ENCODE data around the gene APOO.
A peak's percentile ranks its signal among the peaks of the same experiment; 100 is the strongest.

Gene APOO

DNA sequence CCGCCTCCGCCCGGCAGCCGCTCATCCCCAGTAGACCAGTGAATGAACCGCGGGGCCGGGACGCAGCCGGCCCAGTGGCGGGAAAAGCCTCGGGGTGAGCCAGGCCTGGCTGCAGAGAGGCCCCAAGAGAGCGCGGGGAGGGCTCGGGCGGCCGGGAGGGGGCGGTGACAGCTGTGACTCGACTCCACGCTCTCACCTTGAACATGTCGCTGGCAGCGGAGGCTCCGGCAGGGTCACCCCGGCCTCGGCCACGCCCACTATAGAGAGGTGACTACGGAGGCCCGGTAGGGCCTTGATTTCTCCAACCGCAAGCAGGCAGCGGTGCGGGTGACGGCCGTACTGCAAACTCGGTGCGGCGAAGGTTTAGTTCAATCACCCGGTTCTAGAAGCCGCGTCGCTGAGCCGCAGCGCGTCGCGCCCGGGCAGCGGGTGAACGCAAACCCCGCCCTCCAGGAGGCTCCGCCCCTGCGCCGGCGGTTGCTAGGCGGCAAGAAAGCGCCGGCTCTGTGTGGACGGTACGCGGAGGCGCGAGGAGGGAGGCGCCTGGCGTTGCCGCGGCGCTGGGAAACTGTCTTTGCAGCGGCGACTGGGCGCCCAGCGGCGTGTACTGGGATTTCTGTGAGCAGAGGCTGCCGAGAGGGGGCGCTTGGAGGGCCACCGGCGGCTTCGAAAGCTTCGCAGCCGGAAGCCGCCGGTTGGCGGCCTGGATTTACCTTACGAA, at the start of gene APOO, which contains the start of gene CXorf58:
APOO (minus strand) TSS at position 441 of the 721 bp plus-strand sequence; CDS start at position 205, 236 bp downstream.
CXorf58 (plus strand) TSS at position 509 of the 721 bp plus-strand sequence. CDS start 2,297 bp downstream, outside the sequence.
- peak; percentile 81 for DNase-seq

DNA sequence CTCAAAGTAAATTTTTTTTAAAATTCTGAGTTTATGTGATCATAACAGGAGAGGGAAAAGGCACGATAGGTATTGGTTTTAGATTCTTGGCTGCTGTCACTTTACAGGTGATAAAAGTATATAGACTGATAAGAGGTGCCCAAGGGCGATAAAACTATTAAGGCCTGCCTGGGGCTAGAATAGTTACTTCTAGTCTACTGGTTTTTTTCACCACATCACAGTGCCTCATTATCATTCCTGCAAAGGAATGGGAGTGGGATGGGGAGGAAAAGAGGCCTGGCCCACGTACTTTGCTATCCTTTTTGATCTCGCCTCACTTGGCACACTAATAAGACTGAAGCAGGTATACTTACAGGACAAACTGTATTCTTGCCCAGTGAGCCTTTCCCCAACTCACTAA, 46.7 kb upstream of the APOO start:
- no peak for DNase-seq

DNA sequence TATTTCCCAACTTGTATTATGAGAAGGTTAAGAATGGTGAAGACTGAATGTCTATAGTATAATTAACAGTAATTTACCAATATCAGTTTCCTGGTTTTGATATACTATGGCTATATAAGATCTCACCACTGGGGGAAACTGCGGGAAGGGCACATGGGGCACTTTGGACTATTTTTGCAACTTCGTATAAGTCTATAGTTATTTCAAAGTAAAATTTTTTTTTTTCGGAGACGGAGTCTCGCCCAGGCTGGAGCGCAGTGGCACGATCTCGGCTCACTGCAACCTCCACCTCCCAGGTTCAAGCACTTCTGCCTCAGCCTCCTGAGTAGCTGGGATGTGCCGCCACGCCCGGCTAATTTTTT, 46.2 kb upstream of the APOO start:
- no peak for DNase-seq

- DNase-seq = no peak
Observed at GRCh38 chrX:23952984-23953907, 45.5 kb upstream of the APOO start.

GRCh38 chrX:23952391-23952790, 44.7 kb upstream of the APOO start:
- no peak for DNase-seq

GRCh38 chrX:23945206-23945605, 37.5 kb upstream of the APOO start:
- no peak for DNase-seq

GRCh38 chrX:23944234-23944633, 36.5 kb upstream of the APOO start:
- DNase-seq = no peak

- no peak for DNase-seq
Observed at GRCh38 chrX:23939203-23939602, 31.5 kb upstream of the APOO start.

- DNase-seq = no peak
Observed at GRCh38 chrX:23938690-23939089, 31.0 kb upstream of the APOO start.

GRCh38 chrX:23937100-23937499, 29.4 kb upstream of the APOO start:
- DNase-seq = no peak

DNA sequence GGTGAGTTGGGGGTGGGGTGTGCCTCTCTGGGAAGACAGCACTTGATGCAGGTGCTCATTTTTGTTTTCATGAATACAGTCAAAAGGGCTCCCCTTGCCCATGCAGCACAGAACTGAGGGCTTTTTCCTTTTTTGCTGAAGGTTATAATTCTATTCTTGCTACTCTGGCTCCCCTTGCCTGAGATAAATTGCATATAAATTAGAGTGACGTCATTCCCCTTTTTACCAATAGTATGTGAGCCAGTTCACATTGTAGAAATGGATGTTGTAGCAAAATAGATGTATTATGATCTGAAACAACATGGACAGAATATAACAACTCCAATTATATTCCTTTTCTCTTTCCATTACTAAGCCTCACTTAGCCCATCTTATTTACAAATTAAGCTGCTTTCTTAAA, 28.4 kb upstream of the APOO start:
- DNase-seq = no peak

GRCh38 chrX:23935106-23935505, 27.4 kb upstream of the APOO start:
- DNase-seq = no peak

- DNase-seq = no peak
Observed at GRCh38 chrX:23932046-23932445, 24.3 kb upstream of the APOO start.

GRCh38 chrX:23930894-23931604, 23.3 kb upstream of the APOO start:
- DNase-seq = no peak

DNA sequence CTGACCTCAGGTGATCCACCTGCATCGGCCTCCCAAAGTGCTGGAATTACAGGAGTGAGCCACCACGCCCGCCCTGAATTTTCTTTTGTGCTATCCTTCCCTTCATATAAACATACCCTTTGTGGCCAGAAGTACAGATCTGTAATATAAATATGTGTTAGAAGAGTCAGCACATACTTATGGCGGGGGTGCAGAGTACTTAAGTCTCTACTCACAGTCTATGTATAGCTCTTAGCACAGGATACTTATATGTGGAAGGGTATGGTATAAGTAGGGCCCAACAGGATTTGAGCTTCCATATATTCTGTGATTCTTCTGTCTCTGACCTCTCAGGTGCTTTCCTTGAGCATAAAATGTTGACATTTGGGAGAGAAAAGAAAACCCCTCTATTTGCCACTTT, 18.3 kb upstream of the APOO start:
- DNase-seq = no peak

GRCh38 chrX:23919706-23920320, 12.1 kb upstream of the APOO start:
- DNase-seq = no peak

DNA sequence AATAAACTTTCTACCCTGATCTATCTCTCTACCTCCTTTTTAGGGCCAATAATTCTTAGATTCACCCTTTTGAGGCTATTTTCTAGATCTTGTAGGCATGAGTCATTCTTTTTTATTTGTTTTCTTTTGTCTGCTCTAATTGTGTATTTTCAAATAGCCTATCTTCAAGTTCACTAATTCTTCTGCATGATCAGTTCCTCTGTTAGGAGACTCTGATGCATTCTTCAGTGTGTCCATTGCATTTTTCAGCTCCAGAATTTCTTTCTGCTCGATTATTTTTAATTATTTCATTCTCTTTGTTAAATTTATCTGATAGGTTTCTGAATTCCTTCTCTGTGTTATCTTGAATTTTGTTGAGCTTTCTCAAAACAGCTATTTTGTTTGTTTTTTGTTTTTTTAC, 11.4 kb upstream of the APOO start:
- DNase-seq = no peak

DNA sequence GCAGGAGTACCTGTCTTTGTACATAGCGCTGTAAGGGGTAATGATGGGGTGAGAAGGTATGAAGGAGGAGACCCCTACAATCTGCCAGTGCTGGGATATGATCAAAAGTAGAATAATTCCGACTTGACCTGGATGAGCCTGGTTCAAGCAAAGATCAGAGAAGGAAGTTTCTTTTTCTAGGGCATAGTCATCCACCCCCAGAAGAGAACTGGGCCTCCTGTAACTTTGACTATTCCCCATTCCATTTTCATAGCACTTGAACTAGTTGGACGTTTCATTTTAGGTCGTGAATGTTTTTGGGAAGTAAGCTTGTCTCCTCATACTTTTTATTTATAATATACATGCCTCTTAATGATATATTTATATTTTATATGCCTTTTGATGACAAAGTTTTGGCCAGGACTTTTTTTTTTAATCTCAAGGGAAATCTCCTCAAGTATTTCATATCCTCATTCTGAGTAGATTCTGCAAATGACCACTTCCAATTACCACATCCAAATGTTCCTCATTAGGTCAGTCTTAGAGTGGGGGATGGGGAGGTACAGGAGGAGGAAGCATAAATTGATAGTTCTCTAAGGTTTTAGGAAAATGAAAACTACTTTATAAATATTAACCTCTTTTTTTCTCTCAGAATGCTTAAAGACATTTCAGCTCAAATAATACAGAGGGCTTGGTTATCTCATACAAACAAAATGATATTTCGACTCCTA, 3.5 kb upstream of the APOO start:
- DNase-seq = no peak

GRCh38 chrX:23908219-23909004, 674 bp upstream of the APOO start:
- no peak for DNase-seq

DNA sequence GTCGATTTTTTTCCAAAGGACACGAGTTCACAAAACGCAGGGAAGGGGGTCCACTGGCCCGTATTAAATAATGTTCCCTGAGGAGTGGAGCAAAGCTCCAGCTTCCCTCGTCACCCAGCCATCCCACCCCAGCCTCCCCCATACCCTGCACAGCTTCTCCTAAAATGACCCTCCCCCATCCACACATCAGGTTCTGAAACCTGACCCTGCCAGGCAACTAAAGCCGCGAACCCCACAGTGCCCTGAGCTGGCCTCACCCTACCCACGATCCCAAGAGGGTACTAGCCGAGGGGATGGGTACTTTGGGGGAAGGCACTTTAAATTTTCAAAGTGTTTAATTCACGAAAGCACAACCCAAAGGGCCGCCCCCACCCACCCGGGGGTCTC, 634 bp downstream of the APOO start:
- no peak for DNase-seq

GRCh38 chrX:23904096-23904495, 3.6 kb downstream of the APOO start:
- DNase-seq = peak; percentile 37
